Stimulated activated CD8-positive, alpha-beta memory T cell treated with anti-CD3 and anti-CD28 coated beads, Interleukin-7, amount 100 ng/mL, for 24 hours (primary cell): ENCODE data around the gene PKN1.

ENCODE experiments used
- DNase-seq: peaks from one replicate; pipeline ENCODE4 v3.0.0-alpha.2; 2020; ENCODE audit warnings: low read depth

Gene PKN1

DNA sequence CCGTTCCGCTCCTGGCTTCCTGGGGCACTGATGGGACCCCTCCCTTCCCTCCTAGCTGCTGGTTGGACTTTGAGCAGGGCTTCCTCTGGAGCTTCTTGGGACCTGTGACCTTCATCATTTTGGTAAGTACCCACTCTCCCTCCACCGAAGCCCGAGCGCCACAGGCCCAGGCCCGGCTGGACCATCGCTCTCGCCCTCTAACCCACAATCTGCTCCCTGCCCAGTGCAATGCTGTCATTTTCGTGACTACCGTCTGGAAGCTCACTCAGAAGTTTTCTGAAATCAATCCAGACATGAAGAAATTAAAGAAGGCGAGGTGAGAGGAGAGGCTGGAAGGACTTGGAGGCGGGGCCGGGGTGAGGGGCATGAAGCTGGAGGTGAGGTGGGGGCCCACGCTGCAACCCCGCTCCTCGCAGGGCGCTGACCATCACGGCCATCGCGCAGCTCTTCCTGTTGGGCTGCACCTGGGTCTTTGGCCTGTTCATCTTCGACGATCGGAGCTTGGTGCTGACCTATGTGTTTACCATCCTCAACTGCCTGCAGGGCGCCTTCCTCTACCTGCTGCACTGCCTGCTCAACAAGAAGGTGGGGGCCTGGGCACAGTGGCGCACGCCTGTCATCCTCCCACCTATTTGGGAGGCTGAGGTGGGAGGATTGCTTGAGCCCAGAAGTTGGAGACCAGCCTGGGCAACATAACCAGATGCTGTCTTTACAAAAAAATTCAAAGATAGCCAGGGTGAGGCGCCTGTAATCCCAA, 26.3 kb upstream of the PKN1 start:
- DNase-seq = no peak

GRCh38 chr19:14407605-14408484, 25.3 kb upstream of the PKN1 start:
- no peak for DNase-seq

DNA sequence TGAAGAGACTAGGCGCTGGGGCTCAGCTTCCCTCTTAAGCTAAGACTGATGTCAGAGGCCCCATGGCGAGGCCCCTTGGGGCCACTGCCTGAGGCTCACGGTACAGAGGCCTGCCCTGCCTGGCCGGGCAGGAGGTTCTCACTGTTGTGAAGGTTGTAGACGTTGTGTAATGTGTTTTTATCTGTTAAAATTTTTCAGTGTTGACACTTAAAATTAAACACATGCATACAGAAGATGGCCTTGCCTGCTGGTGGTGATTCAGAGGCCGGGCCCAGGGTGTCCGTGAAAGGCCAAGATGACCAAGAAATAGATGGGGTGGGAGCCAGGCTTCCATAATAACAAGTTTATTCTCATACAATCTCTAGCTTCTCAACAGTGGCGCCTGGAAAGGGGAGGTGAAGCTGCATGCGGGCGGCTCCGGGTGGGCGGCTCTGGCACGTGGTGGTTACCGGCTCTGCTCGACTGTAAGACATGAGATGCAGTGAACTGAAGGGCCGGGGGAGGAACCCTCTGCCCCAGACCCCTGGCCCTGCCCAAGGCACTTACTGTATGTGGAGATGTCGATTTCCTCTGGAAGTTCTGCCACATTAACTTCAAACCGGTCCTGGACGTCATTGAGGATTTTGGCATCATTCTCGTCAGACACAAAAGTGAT, 24.5 kb upstream of the PKN1 start:
- no peak for DNase-seq

GRCh38 chr19:14409146-14410023, 23.7 kb upstream of the PKN1 start:
- DNase-seq = no peak

- no peak for DNase-seq
Measured at GRCh38 chr19:14410091-14411051, 22.7 kb upstream of the PKN1 start.

- DNase-seq = no peak
Measured at GRCh38 chr19:14411161-14411937, 21.8 kb upstream of the PKN1 start.

GRCh38 chr19:14411938-14412245, 21.2 kb upstream of the PKN1 start:
- DNase-seq = no peak

GRCh38 chr19:14412324-14412995, 20.6 kb upstream of the PKN1 start:
- DNase-seq = no peak

DNA sequence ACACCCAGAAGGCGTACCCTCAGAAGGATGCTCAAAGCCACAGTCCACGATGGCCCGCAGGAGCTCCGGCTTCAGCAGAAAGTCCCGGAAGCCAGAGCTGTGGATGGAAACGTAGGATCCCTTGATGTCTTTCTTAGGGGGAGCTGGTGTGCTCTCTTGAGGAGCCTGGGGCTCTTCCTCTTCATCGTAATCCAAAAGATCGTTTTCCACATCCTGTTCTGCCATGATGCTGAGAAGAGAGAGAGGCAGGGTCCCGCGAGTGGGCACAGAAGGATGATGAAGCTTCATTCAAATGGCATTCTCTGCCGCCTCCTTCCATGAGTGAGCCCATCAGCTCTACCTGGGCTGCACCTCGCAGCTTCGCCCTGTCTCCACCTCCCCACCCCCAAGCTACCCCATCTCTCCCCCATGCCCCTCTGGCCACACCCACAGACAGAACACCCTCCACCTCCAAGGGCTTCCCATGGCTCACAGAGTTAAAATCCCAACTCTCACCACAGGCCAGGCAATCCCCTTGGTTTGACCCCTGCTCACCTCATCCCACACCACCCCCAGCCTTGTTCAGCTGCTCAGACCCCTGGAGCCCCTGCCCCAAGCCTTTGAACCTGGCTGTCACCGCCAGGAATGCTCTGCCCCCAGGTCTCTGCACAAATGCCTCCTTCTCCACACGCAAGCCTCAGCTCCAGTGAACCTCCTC, 20.0 kb upstream of the PKN1 start:
- DNase-seq = no peak

- DNase-seq = no peak
Measured at GRCh38 chr19:14413693-14414181, 19.4 kb upstream of the PKN1 start.

DNA sequence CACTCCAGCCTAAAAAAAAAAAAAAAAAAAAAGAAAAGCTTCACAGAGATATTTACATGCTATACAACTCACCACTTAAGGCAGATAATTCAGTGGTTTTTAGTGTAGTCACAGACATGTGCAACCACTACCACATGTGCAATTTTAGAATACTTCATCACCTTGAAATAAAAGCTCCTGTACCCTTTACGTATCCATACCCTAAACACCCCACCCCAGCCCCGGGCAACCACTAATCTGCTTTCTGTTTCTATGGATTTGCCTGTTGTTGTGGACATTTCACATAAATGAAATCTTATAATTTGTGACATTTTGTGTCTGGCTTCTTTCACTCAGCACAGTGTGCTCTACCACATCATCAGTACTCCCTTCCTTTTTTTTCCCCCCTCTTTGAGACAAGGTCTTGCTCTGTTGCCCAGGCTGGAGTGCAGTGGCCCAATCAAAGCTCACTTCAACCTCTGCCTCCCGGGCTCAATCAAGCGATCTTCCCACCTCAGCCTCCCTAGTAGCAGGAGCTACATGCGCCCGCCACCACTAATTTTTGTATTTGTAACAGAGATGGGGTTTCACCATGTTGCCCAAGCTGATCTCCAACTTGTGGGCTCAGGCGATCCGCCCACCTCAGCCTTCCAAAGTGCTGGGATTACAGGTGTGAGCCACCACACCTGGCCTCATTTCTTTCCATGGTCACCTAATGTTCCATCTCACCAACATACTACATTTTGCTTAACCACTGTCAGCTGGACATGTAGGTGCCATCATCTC, 18.0 kb upstream of the PKN1 start:
- no peak for DNase-seq

- DNase-seq = no peak
Measured at GRCh38 chr19:14416817-14417231, 16.3 kb upstream of the PKN1 start.

- DNase-seq = peak; percentile 80
Measured at GRCh38 chr19:14418856-14419105, 14.3 kb upstream of the PKN1 start.

DNA sequence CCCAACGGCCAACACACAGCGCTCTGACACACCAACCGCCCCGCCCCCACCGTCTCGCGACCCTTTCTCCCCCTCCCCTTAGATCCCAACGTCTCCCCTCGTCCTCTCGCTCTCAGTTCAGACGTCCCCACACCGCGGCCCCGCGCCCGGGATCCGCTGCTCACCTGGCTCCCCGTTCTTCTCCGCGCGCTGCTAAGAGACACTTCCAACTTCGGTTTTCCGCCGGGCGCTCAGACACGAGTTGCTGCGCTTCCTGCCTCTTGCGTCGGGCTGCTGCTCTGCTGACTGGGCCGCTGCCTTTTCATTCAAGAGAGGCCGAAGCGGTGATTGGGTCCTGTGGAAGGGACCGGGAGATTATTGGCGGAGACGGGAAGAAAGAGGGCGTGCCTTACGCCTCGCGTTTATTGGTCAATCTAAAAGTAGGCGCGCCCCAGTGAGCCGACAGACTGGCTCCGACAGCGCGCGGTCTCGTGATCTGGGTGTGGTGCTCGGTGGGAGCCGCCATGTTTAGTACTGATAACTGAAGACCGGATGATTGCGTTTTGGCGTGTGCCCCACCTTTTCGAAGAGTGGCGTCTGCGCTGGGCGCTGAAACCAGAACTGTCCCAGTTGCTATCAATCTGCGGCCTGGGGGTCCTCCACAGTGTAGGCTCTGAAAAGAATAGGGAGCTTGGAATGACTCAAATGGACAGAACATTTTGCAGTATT, 13.8 kb upstream of the PKN1 start, which contains the start of gene DDX39A:
Gene DDX39A, minus strand, starts transcription at position 236 of the 708 bp plus-strand sequence. CDS start 6,121 bp downstream, outside the sequence.
- peak; percentile 89 for DNase-seq

DNA sequence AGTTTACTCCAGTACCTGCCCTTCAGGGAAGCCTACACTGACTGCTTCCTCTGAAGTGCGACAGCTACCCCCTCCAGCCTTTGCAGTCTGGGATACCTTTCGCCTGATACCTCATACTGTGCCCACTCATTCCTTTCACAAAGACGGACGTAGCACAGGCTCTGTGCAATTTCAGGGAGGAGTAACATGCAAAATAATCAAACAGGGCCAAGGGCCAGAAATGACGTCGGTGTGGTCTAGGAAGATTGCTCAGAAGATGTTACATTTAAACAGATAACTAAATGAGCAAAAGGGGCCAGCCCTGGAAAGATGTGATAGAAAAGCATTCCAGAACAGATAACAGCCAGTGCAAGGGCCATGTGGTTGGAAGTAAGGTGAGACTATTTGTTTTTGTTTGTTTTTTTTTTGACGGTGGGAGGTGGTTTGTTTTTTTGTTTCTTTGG, 7.4 kb upstream of the PKN1 start:
- no peak for DNase-seq

GRCh38 chr19:14427461-14427860, 5.6 kb upstream of the PKN1 start:
- no peak for DNase-seq

GRCh38 chr19:14428882-14429416, 4.2 kb upstream of the PKN1 start:
- DNase-seq = no peak
